CD4-positive, alpha-beta T cell treated with Interleukin-4 for 1 hour (primary cell): Measurements from ENCODE around the gene SLC22A17.

Source experiments
- DNase-seq, 2 donors: peaks; one replicate each; pipeline ENCODE4 v3.0.0-alpha.2; 2020 to 2022

Gene SLC22A17

GRCh38 chr14:23380976-23381375 lies 28.3 kb upstream of the SLC22A17 start:
- no peak for DNase-seq

- no peak for DNase-seq
Observed at GRCh38 chr14:23380197-23380914, 27.7 kb upstream of the SLC22A17 start.

- DNase-seq = peak; percentile 61 to 65
Observed at GRCh38 chr14:23379366-23380196, 26.9 kb upstream of the SLC22A17 start.

GRCh38 chr14:23378612-23379220 lies 26.0 kb upstream of the SLC22A17 start:
- DNase-seq = no peak

GRCh38 chr14:23377573-23378563 lies 25.2 kb upstream of the SLC22A17 start:
- no peak for DNase-seq

GRCh38 chr14:23377198-23377550 lies 24.5 kb upstream of the SLC22A17 start:
- DNase-seq = no peak

GRCh38 chr14:23376482-23377197 lies 24.0 kb upstream of the SLC22A17 start, which contains the start of gene CMTM5:
Gene CMTM5 (plus strand): TSS chr14:23377046. CDS start chr14:23377252, 206 bp downstream.
- DNase-seq = no peak

GRCh38 chr14:23375527-23376251 lies 23.0 kb upstream of the SLC22A17 start:
- no peak for DNase-seq

GRCh38 chr14:23373041-23373440 lies 20.4 kb upstream of the SLC22A17 start:
- DNase-seq = no peak

GRCh38 chr14:23372509-23372908 lies 19.8 kb upstream of the SLC22A17 start, which contains the start of gene IL25:
Gene IL25 (plus strand): TSS chr14:23372809.
- no peak for DNase-seq

GRCh38 chr14:23371865-23372264 lies 19.2 kb upstream of the SLC22A17 start:
- DNase-seq = no peak

GRCh38 chr14:23370221-23370620 lies 17.5 kb upstream of the SLC22A17 start:
- no peak for DNase-seq

GRCh38 chr14:23366426-23366921 lies 13.8 kb upstream of the SLC22A17 start:
- DNase-seq = no peak

- DNase-seq = no peak
Observed at GRCh38 chr14:23365732-23366425, 13.2 kb upstream of the SLC22A17 start.

GRCh38 chr14:23365036-23365731 lies 12.5 kb upstream of the SLC22A17 start, which contains the start of gene EFS:
Gene EFS (minus strand): TSS chr14:23365172. CDS start chr14:23365025, 147 bp downstream.
- no peak for DNase-seq

- DNase-seq = no peak
Observed at GRCh38 chr14:23364164-23365035, 11.7 kb upstream of the SLC22A17 start.

GRCh38 chr14:23362200-23362599 lies 9.5 kb upstream of the SLC22A17 start:
- DNase-seq = no peak

- DNase-seq = no peak
Observed at GRCh38 chr14:23361763-23362162, 9.1 kb upstream of the SLC22A17 start.
